ENCODE data around the gene ANKRD13B.

The ANKRD13B gene

GRCh38 chr17:29594519-29595090, 1.7 kb downstream of the ANKRD13B start:
- DNase-seq (ENCODE audit: insufficient read length, low spot score) (no peak), FAIRE-seq (no peak)
- TF ChIP-seq CTCF (IDR thresholded peaks at IDR 0.05; ENCODE audit: insufficient read depth, missing control alignments) = no peak

GRCh38 chr17:29595107-29595942, 2.4 kb downstream of the ANKRD13B start:
- no peak for DNase-seq (ENCODE audit: insufficient read length, low spot score)
- FAIRE-seq = no peak
- no peak for TF ChIP-seq CTCF (IDR thresholded peaks at IDR 0.05; ENCODE audit: insufficient read depth, missing control alignments)

GRCh38 chr17:29595943-29596774, 3.2 kb downstream of the ANKRD13B start:
- no peak for FAIRE-seq
- TF ChIP-seq CTCF (IDR thresholded peaks at IDR 0.05; ENCODE audit: insufficient read depth, missing control alignments) = no peak

GRCh38 chr17:29596811-29597210, 3.9 kb downstream of the ANKRD13B start:
- TF ChIP-seq CTCF (IDR thresholded peaks at IDR 0.05; ENCODE audit: insufficient read depth, missing control alignments) = no peak
- DNase-seq (ENCODE audit: insufficient read length, low spot score) (no peak), FAIRE-seq (no peak)

More at GRCh38 chr17:29595943-29596774, 3.2 kb downstream of the ANKRD13B start:
- no peak for DNase-seq (ENCODE audit: insufficient read length, low spot score)

GRCh38 chr17:29597361-29598172, 4.6 kb downstream of the ANKRD13B start:
- no peak for FAIRE-seq
- no peak for TF ChIP-seq CTCF (IDR thresholded peaks at IDR 0.05; ENCODE audit: insufficient read depth, missing control alignments)
- DNase-seq (ENCODE audit: insufficient read length, low spot score) = no peak

- DNase-seq (ENCODE audit: insufficient read length, low spot score) (no peak), FAIRE-seq (no peak)
- TF ChIP-seq CTCF (IDR thresholded peaks at IDR 0.05; ENCODE audit: insufficient read depth, missing control alignments) = no peak
Measured at GRCh38 chr17:29603109-29603674, 10.3 kb downstream of the ANKRD13B start.
